ENCODE data around the gene XCR1. TPM values are rescaled to one million over a fixed set of nuclear protein-coding genes. Genes with fewer than 3 reads are reported as not detected.
"Not testable (repeated sequence)": the region's sequence is repeated elsewhere in the genome, so short reads cannot be mapped to it uniquely, and the experiment has no call there.

XCR1 gene
- polyA plus RNA-seq, 5 donors, result 0.15 to 0.88 (median 0.42) TPM

DNA sequence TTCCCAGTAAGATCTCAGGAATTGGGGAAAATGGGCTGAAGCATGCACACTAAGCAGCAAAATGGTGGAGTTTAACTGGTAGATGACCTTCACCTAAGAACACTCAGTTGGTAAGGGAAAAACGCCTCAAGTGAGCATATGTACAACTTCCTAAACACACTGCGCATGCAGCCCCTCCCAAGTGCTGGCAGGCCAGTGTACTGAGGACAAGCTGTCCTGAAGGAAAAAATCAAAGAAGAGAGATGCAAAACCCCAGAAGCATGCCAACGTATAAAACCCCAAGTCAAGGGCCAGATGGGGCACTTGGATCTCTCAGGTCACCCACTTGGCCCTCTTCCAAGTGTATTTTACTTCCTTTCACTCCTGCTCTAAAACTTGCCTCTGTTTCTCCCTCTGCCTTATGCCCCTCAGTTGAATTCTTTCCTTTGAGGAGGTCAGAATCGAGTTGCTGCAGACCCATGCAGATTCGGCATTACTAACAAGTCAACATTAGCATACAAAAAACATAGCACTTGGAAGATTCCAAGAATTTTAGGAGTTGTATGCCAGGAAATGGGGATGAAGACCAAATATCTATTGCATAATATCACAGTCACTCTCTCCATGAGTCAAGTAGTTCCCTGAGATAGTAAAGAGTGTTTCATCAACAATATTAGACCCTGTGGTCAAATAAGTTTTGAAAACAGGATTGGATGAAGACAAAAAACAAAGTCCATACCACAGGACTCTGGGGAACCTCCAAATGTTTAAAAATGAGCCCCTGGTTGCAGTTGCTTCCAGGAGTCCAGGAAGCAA is 20.8 kb downstream of the XCR1 start:
- peak; percentile 56 to 74 for DNase-seq

DNA sequence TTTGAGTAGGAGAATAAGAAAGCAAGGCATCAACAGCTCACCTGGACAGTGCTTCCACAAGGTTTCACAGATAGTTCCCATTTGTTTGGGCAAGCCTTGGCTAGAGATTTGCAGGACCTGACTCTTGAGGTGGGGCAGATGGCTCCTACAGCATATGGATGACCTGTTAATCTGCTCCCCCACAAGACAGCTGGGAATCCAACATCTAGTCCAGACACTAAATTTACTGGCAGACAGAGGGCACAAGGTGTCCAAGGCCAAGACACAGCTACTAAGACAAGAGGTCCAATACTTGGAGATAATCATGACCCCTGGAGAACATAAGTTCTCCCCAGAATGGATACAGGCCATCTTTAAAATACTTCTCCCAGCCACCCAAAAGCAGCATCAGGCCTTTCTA is 23.6 kb downstream of the XCR1 start:
- not testable (repeated sequence) for DNase-seq

DNA sequence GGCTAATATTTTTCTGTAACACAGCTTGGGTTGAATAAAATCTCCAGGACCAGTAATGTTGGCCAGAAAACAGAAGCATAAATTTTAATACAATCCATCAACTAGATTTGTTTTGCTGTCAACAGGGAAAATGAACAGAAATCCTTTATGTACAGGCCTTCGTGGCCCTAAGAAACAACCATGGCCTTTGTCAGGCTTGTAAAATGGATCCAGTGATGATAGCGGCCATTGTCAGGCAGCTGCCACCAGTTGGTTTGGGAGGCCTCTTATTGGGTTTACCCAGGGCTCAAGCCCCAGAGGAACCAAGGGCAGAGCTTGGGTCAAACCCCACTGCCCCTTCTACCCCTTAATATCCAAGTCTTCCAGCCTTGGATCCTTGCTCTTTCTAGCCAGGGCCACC is 26.1 kb downstream of the XCR1 start:
- no peak for DNase-seq

DNA sequence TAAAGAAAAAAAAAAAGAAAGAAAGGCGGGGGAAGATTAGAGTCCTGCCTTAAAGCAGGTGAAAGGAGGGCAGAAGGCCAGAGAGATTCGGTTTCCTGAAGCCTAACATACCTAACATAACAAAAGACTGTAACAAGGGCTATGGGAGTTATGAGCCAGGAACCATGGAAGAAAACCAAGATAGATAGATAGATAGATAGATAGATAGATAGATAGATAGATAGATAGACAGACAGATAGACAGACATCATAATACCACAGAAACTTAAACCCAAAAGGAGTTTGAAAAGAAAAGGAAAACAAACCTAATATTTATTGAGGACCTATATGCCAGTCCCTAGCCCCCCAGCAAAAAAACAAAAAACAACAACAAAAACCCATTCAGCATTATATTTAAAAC is 29.3 kb downstream of the XCR1 start:
- DNase-seq, result no peak

DNA sequence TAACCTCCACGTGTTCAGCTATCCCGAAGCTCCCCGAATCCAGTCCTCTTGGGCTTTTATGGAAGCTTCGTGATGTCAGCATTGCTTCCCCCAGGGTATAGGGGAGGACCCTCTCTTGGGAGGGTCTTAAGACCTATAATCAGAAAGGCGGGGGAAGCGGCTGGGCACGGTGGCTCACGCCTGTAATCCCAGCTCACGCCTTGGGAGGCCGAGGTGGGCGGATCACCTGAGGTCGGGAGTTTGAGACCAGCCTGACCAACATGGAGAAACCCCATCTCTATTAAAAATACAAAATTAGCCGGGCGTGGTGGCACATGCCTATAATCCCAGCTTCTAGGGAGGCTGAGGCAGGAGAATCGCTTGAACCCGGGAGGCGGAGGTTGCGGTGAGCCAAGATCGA is 29.8 kb downstream of the XCR1 start:
- not testable (repeated sequence) for DNase-seq

DNA sequence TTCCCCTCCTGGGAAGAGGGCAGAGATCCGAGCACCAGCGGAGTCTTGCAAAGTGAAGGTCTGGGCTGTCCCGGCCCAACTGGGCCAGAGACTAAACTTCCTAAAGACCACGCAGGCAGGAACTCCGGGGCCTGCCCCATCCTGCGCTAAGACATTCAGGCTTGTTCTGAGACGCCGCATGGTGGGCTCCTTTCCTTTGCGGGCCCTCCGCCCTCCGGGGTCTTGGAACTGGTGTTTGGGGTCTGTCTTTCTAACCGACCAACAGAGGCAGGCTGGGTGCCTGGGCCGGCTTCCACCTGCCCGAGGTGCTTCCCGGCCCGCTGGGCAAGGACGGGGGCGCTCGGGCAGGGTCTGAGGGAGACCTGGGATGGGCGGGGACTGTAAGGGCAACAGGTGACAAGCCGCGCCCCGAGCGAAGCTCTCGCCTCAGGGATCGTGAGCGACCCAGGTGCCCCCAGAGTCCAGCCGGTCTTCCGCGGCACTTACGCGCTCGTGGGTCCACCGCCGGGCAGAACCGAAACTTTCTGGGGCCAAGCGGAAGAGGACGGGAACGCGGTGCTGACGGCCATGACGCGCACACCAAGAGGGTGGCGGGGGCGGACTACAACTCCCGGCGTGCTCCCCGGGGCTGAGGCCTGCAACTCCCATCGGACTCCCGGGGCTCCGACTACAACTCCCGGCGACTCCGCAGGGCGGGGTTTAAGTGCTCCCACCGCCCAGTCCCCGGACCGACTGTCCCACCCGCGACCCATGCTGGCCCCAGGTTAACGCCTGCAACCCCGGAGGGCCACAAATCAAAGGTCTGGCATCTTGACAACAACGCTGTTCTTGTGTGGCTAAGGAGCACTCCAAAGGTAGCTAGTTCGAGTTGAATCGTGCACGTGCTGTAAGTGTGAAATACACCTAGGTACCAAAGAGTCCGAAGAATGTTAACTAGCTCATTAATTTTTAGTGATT is 31.8 kb downstream of the XCR1 start, which contains the start of gene FYCO1:
Gene FYCO1 (minus strand): TSS at position 589 of the 957 bp plus-strand sequence. CDS start 10,914 bp downstream, outside the sequence.
- peak; percentile 84 to 85 for DNase-seq

DNA sequence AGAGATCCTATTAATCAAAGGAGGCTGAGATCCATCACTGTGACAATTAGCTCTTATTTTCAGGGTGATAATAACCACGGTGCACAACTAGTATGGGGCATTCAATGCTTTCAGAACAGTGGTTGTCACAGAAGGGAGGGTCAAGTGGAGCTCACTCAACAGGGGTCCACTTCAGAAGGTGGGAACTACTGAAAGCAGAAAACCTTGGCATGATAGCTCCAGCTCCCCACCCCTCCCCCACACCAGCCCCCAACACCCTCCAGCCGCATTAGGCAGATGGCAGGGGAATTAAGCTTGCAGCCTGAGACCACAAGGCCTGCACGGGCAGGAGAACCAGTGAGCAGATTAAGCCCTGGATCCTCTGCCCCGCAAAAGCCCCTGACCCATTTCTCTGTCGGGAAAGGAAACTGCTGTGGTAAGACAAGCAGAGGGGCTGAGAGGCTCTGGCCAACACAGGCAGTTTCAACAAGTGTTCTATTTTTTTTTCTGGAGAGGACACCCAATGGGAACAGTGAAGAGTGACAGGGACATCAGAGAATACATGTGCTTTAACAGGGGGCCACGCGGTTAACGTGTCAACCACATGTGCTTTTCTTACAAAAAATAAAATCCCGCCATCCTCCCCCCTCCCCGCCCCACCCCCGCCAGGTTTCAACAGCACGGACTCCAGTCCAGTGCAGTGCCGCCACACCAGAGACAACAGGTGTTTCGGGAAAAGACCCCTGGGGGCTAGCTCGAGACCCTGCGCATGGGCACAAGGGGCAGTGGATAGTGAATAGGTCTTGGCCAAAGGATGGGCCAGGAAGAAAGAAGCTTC is 32.7 kb downstream of the XCR1 start:
- DNase-seq, result no peak

DNA sequence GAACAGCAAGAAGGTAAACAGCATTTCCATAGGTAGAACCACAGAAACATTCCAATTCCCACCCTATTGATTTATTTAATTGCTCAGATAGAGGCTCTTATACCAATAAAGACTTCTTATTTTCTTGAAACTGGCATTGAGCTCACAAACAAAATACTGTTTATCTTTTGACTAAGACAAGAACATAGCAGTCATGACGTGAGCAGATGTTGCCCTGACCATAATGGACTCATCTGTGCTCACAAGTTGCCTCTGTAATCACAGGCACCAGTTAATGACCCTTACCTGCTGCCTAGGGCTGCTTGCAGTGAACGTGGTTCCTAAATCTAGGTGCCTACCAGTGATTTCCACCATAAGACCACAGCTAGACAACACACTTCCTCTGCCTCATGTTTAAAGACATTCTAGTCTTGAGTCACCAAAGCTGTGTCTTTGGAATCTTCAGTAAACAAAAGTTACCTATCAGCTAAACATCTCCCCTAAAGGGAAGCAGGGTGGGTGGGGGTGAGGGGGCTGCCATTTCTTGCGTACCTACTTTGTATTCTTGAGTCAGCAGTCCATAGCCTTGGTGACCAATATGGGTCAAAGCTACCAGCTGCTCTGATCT is 33.8 kb downstream of the XCR1 start:
- DNase-seq, result no peak

DNA sequence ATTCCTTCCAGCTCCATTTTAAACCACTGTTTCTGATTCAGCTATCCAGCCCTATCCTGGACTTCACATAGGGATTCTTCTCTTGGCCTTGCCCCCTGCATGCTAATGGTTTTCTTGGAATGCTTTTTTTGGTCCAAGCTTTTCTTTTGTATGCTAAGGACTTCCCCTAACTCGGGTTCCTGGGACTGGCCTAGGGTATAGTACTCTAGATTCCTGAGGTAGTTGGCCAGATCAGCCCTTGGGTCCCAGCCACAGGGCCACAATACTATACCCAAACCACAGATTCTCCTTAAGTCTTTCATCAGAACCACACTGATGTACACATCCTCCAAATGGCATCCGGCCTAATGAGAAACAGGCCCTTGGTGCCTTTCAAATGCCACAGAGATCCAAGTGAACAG is 34.5 kb downstream of the XCR1 start:
- DNase-seq, result no peak

DNA sequence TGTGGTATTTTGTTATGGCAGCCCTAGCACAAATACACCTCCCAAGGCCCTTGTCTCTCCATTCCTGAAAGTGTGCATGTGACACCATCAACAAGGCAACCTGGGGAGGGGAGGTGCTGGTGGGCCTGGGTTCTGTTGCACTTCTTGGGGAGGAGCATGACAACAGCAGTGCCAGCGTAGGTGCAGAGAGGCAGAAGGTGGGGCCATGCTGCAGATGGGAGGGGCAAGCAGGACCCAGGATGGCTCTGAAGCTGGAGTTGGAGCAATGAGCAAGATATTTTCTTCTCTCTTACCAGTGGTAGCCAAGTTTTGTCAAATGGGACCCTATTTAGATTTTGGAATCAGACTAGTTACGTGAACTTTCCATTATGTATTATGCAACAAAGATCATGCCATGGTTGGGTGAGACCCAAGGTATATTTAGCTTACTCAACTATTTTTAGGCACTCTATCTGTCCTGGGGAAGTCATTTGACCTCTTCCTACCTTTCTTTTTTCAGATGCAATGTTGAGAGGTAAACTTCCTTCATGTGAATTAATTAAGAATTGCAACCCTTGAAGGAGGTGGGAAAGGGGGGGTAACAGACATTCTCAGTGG is 35.1 kb downstream of the XCR1 start:
- DNase-seq, result no peak

DNA sequence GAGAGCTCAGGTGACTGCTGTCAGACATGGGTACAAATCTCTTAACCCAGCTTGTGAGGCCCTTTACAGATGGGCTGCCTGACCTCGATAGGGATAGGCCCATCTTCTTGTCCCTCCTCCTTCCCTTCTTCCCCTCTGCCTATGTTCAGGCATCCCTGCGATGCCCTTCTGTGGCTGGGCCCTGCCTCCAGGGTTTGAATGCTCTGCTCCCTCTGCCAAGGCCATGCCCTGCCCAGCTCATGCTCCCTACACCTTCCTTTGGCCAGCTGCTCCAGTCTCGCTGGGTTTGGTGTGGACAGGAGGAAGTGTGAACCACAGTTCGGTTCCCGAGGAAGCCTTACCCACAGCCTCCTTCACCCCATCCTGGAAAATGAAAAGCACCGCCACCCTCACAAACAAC is 35.9 kb downstream of the XCR1 start:
- DNase-seq, result no peak

DNA sequence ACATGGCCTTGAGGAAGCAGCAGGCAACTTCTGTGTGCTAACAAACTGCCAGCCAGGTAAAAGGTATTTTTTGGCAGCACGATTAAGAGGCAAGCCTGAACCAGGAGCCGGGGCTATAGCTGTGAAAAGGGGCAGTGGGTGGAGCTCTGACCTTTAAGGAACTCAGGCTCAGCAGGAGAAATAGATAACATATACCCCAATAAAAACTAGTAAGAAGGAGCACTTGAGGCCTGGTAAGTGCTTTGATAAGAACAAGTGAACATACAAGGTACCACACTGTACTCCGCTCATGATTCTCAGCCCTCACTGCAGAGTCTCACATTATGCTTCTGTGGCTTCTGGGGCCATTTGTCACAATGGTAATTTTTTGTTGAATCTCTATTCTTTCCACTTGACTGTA is 37.1 kb downstream of the XCR1 start:
- DNase-seq, result no peak

DNA sequence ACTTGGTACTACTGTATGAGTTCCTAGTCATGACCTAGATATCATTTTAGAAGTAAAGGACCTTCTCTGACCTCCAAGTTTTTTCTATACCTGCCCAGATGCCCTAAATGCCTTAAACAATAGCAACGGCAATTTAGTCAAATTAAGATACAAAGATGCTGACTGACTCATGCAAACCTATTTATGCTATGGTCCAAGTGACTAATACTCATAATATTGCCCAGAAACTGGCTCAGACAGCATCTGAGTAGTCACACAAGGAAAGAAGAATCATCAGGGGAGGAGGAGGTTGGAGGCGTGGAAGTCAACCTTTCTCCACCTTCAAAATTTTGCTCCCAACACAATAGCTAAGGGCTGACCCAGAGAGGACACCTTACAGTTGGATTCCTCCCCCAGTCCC is 38.5 kb downstream of the XCR1 start:
- no peak for DNase-seq

DNA sequence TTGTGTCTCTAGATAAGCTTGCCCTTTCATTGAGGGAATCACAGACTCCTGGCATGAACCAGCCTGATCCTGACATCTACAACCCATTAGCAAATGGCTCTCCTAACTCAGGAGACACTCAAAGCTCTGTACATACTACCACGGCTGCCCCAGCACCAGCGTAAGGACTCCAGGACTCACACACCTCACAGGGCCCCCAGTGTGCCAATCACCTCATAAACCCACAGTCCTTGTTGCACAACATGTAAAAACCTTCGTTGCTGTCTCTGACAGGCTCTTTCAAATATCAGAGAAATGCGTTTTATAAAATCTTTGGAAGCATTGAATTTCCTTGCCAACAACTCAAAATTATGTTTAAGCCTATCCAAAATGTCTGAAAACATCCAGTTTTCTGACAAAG is 38.9 kb downstream of the XCR1 start:
- no peak for DNase-seq

DNA sequence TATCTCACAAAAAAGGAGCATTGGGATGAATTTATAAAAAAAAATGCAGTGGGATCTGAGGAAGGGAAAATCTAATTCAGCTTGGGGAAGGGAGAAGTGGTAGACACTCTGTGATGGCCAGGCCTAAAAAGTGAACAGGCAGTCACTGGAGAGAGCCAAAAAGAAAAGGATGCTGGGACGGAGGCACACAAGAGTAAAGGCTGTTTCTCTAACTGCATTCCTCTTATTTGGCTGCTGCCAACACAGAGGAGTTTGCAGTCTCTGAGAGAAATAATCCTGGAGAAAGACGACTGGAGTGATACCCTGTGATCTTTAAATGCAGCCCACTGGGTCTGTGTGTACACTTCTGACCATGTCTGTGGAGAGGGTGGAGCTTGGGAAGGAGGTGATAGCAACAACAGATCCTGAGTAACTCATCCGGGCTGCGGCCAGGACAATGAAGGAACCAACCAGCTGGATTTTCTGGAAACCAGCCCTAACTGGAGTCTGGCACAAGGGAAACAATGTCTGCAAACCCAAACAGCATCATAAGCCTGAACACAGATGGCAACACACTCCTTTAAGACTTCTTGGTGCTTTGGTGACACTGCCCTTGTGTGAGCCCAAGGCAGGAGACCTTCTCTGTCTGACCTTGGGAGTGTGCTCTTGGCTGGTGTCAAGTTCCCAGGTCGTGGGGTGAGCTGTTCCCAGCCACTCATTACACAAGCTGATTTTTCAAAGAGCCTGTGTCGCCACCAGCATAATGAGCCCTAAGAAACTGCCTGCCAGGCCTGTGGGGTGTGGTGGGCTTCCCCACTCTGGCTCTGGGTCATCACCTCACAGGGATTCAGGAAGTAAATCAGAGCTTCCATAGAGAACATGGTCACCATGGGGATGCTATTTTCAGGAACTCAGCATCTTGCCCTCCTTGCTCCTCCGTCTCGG is 39.7 kb downstream of the XCR1 start:
- peak; percentile 62 to 71 for DNase-seq

DNA sequence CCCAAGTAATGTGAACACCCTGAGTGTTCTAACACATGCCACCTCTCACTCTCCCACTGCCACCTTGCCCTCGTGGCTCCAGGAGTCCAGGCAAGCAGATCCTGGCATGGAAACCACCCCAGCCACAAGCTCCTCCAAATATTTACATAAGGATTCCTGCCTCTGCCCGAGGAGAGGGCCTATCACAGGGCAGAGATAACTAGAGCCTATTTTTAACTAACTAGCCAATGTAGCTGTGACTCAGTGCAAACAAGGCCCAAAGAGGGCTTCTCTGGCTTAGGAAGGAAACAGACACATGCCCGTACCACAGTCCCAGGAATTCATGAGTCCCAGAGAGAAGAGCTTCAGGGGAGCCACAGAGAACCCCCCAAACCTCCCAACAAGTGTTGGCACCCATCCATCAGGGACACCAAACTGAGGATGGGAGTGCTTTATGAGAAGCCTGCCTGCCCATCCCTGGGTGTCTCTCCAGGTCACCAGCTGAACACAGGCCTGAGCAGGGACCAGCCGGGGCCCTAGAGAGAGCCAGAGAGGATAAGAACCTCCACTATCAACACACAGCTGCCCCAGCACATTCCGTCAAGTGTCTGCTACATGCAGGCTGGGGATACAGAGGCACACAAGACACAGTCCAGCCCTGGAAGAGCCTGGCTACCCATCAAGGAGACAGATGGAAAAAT is 40.8 kb downstream of the XCR1 start:
- DNase-seq, result no peak

DNA sequence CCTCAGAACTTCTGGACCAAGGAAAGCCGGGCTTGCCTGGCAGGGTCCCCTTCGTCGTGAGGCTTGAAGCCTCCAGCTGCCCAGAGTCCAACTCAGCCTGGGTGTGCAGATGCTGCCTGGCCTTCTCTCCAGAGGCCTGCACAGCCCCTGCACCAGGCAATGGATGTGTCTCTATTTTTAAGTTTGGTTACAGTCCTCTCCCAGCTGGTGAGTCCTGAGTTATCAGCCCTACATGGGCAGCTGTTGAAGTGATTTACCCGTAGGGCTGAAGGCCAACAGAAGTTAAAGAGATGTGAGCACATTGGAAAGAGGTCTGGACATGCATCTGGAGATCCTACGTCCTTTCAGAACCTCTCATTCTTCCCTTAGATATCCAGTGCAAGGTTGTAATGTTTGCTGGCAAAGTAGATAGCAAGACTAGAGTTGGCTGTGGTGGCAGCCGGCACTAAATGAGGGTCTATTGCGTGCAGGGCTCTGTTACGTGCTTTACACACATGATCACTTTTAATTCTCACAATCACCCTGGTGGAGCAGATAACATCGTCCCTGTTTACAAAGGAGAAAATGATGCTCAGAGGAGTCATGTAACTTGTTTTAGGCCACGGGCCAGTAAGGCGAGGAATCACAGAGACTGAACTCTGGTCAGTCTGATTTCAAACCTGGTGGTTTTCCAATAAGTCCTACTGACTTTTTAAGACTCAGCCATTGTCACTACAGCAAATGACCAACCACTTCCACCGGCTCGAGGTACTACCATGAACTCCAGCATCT is 41.6 kb downstream of the XCR1 start:
- no peak for DNase-seq

All from right lung (tissue), 5 donors.